Left renal pelvis (tissue), 4 donors: ENCODE data around the gene RPL35. TPM values are rescaled to one million over a fixed set of nuclear protein-coding genes. Genes with fewer than 3 reads are reported as not detected.

Experiments used
- DNase-seq, 4 donors: peaks; one replicate each; pipeline ENCODE4 v3.0.0-alpha.2; 2013; ENCODE audit warnings: low read depth in 4 of 4, low spot score in 3 of 4
- polyA plus RNA-seq, 4 donors: library from polyadenylated mRNA; unstranded; fragments of 120-200 nt; gene quantifications; one replicate each; pipeline ENCODE4 v1.2.1, GENCODE V29; 2013; ENCODE audit not compliant: insufficient read length in 4 of 4

RPL35 gene
- polyA plus RNA-seq, 4 donors: 758 to 1,072 (median 879) TPM

DNA sequence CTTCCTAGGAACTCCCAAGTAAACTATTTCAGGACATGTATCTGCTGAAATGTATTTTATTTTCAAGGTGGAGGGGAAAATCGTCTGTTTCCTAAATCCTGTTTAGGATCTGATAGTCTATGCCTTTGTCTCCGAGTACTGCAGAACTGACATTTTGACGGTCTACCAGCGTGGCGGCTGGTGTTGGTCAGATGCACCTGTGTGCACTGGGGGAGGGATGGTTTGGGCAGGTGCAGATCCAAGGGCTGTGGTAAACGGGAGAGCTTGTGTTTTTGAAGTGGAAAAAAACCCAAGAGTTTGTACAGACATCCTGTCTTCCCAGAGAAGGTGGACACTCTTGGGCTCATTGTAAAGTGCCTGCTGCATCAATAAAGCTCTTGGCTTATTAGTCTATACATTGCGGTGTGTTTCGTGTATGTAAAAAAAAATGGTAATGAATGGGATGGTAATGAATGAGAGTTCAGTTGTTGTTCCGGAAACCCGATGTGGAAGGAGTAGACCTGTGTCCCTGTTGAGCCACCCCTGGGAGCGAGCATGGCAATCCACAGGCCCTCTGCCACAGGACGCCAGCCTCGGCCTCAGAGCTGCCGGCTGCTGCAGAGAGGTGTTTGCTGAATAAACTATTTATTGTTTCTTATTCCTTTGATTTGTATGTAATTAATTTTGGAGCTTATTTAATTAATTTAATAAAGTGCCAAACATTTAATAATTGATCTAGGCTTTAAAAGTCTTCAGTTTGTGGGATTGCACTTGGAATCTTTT, 15.4 kb upstream of the RPL35 start:
- no peak for DNase-seq

DNA sequence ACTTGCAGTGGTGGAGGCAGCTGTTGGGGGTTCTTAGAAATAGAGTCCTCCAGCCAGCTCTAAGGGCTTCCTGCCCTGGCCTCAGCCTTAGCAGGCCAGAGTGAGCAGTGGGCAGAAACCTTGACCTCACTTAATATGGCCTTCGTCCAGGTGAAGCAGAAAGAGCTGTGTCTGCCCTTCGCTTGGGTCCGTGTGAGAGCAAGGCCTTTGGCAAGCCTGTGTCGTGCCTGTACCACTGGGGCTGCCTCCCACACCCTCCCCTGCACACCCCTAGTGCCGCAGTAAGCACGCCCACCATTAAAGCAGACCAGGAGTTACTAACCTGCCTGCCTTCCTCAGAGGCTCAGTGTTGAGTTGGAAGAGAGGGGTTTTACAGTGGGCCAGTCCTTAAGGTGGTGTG, 13.7 kb upstream of the RPL35 start:
- DNase-seq: no peak

DNA sequence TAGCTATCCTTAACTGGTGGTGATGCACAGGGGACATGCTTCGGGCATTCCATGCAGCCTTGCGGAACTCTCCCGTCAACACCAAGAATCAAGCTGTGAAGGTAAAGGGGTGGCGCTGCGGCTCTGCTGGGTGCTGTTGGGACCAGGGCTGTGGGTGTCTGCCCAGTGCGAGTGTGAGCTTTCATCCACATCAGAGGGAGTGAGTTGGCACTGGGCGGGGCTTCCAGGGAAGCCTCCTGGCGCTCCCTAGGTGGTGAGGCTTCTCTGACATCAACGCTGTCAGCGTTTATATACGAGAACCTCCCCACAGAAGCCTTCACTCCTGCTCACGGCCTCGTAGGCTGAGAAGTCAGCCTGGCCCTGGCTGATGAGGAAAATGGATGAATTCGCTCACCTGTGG, 11.9 kb upstream of the RPL35 start:
- DNase-seq: no peak

DNA sequence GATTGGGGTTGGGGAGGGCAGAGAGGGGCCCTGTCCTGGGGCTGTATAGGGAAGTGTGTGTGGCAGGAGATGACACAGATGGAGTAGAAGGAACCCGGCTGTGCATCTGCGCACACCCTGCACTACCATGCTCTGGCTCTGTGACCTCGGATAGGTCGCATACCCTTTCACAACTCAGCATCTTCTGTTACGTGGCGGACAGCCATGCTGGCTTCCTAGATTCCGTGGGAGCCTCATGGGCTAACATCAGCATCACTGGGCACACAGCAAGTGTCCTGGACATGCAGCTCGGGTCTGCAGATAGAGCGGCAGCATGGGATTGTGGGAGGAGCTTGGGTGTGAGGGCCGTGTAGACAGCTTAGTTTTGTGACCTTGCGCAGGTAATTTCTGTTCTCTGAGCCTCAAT, 9.4 kb upstream of the RPL35 start:
- no peak for DNase-seq

DNA sequence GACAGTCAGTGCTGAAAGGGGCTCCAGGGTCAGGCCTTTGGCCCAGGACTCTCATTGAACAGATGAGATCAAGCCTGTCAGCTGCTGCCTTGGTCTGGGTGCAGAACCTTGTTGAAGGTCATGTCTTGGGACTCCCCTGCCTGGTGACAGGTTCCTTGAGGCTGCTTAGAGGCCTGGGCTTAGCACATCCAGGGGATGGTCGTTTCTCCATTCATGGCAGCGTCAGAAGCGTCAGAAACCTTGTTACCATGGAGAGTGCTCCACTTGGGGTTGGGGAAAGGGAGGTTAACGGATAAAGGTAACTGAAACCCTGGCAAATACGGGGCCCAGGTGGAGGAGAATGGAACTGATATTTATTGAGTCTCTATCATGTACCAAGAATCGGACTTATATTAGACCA, 9.0 kb upstream of the RPL35 start:
- no peak for DNase-seq

DNA sequence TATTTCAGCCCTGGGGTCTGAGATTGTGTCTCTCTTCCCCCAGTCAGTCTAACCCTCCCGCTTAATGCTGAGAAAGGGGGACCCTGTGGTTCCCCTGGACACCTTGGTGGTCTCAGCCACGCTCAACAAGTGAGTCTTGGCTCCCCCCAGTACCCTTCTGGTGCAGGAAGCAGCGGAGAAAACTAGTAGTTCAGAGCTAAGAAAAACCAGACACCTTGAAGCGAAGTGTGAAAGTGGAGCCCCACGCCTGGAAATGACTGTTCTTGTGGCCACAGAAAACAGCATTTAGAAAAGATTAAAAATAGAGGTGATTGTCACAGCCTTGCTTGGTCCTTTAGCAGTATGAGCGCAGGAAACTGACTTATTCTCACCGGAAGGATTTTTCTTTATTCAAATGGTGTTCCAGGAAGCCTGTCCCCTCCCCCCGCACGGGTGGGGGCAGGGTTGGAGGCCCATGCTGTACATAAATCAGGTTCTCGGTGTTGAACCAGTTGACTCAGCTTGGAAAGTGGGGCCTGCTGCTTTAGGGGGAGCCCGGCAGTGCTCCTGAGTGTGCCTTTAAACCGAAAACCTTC, 8.3 kb upstream of the RPL35 start:
- no peak for DNase-seq

DNA sequence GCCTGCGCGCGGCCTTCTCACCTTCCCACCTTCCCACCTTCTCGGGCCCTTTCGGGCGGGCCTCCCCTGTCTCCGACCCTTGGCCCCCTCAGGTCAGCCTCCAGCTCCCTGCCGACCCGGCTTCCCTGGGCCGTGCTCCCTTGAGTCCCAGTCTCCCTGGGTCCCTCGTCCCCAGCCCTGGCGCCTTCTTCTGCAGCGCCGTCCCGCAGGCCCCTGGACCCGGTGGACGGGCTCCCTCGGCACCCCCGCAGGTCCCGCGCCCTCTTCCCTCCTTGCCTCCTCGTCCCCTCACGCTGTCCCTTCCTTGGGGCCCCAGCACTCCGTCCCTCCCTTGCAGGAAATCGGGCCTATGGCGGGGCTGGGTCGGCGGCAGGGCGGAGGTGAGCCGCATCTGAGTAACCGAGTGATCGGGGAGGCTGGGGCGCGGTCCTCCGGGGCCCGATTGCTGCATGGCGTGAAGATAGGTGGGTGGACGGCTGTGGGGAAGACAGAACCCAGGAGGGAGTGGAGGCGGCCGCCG, 7.8 kb upstream of the RPL35 start:
- no peak for DNase-seq

DNA sequence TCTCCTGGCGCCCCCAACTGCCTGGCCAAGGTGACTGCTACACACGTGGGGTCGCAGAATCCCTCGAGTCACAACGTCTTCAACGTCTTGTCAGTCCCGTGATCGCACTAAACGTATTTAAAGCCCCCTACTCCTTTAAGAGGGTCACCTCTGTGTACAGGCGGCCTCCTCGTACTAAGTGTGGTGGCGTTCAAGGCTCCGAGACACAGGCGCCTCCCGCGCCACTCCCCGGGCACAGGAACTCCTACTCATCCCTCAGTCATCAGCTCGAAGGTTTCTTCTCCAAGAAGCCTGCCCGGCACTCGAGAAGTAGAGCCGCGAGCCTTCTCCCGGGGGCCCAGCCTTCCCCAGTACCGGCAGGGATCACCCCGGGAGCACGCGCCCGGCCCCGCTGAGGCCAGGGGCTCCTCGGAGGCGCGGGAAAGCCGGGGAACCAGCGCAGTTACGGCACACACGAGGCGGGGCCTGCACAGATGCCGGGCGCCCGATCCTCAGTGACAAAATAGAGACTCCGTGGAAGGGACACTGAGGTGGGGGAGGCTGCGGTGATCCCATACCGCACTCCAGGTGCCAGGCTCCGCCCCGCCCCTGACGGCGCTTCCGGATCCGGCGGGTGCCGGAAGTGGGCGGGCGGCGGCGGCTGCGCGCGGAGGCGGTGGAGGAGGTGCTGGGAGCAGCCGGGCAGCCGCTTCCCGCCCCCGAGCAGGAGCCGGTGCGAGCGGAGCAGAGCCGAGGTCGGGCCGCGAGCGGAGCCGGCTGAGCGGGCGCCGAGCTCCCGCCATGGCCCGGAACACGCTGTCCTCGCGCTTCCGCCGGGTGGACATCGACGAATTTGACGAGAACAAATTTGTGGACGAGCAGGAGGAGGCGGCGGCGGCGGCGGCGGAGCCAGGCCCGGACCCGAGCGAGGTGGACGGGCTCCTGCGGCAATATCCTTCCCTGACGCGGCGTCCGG, 7.0 kb upstream of the RPL35 start:
- DNase-seq: peak in 2 of 4 donors; percentile 63 to 66

DNA sequence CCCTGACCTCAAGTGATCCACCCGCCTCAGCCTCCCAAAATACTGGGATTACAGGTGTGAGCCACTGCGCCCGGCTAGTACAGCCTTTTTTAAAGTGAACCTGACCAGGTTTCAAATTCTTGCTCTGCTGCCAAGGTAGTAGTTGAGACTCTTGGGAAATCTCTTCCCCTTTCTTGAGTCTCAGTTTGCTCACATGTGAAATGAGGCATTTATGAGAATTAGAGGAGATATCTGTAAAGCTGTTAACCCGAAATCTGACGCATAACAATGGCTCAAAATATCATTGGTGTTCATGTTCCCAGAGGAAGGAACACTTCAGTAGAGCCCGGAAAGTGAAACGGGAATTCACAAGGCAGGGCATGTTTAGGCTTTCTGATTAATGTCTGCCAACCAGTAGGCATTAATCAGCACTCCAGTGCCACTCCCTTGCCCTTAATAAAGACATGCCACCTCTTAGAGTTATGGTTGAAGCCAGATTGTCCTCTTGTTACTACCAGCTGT, 1.7 kb upstream of the RPL35 start:
- DNase-seq: no peak

DNA sequence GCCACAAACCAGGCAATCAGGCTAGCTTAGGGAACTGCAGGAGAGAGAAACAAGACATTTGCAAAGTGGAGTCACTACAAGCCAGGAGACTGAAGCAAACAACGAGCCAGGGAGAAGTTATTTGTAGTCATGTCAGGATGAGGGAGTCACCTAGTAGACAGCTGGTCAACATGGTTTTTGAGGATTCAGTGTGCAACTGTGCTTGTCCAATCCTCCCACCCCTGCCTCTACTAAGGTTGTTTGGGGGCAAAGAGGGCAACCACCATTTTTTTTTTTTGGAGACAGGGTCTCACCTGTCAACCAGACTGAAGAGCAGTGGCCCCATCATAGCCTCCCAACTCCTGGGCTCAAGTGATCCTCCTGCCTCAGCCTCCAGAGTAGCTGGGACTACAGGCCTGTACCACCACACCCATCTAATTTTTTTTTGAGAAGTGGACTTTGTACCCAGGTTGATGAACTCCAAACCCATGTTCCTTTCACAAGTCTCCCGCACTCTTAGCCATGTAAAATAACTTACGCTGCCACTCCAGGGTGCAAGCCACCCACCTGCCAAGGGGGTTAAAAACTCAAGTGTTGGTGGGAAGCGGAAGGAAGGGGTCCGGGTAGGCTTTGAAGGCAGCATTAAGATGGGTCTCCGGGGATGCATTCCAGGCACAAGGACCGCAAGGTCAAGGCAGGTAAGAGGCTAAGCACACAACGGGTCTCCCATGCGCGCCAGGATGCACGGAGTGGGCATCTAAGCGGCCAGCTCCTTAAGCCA, 995 bp downstream of the RPL35 start:
- no peak for DNase-seq

DNA sequence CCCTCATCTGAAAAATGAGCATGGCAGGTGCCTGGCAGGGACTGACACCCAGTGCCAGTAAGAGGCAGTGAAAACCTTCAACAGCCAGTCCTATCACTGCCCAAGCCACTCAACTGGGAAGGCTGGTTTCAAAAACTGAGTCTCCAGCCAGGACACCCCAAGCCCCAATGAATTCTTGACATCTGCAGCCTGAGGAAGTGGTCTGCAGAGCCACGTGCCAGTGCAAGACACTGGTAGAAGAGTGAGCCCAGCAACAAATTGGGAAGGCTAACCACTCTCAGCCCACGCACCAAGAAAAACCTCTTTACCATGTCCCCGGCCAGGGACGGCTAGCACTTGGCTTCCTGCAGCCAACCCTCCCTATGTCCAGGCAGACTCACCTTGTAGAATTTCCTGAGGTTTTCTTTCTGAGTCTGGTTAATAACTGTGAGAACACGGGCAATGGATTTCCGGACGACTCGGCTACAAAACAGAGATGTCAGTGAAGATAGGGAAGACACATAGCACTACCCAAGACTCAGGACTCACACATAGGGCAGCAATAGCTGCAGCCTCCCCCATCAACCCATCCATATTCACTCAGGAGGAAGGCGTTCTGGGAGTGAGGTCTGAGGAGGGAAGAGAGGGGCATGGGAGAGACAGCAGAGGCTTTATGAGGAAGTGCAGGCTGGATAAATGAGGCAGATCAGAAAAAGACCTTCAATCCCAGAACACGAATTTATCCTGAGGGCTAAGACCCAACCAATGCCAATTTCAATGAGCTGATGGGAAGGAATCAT, 1.8 kb downstream of the RPL35 start:
- DNase-seq: no peak

DNA sequence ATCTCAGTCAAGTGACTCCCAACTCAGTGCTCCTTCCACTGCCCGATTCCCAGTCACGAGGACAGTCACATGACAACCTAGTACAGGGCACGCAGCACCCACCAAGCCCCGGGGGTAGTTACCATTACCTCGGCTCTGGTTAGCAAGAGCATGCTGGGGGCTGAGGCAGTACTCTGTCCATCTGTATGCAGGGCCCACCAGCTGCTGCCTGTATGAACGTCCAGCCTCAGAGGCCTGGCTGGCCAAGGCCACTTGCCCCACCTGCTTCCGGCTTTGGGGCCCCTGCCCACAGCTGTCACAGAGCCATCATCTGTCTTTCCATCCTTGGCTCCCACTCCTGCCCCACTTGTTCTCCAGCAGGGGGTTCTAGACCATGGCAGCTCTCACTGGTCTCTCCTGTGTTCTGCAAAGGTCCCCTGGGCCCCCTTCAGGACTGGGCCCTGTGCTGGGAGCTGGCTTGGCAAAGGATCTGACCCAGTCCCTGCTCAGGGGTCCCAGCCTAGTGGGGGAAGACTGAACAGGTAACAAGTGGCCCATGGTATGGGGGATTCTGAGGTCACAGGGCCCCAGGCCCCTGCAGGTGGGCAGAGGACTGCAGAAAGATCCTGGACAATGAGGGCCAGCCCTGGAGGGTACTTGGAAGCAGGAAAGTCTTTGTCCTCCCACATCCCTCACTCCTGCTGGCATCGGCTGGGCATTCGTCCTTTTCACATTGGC, 3.3 kb downstream of the RPL35 start:
- no peak for DNase-seq

DNA sequence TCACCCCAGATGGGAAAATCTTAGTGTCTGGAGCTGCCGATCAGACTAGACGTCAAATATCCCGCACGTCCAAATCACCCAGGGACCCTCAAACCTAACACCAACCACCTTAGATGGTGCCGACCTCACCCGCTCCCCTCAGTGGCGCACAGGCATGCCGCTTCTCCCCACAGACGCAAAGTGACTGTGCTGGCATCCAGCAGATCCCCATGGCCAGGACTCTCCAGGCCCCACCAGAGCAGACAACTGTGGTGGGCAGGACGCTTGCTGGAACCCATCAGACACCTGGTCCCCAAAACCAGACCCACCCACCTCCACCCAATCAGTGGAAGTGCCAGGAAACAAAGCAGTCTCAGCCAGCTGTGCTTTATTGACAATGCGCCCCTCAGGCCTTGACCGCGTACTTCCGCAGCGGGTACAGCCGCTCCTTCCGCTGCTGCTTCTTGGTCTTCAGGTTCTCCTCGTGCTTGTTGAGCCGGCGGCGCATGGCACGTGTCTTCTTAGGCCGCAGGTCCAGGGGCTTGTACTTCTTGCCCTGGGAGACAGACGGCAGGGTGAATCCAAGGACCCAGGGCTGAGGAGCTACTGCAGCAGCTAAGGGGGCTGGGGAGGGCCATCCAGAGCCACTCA, 4.1 kb downstream of the RPL35 start:
- no peak for DNase-seq

DNA sequence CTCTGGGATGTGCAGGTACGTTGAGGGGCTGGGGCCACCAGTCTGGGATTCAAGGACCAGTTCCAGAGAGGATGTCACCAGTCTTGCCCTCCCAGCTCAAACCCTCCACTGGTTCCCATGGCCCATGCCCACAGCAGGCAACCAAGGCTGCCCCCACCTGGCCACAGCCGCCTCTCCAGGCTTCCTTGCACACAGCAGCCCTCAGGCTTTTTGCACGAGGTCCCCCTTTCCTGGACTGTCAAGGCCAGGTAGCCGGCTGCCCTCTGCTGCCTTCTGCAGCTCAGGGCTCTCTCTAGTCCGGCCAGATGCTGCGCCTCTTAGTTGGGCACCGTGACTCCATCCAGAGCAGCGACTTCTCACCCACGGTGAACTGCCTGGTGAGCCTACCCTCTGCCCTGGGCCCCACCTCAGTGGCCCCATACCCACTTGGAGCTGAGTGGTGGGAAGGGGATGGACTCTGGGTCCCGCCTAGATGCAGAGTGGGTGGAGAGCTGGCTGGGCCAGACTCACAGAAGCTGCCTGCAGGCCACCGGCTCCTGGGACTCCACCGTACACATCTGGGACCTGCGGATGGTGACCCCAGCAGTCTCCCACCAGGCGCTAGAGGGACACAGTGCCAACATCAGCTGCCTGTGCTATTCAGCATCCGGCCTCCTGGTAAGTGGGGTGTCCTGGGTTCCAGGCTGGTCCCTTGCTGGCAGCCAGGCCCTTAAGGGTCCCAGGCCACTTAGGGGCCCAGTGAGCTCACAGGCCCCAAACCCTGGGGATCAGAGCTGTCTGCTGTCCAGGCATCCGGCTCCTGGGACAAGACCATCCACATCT, 5.6 kb downstream of the RPL35 start:
- no peak for DNase-seq

DNA sequence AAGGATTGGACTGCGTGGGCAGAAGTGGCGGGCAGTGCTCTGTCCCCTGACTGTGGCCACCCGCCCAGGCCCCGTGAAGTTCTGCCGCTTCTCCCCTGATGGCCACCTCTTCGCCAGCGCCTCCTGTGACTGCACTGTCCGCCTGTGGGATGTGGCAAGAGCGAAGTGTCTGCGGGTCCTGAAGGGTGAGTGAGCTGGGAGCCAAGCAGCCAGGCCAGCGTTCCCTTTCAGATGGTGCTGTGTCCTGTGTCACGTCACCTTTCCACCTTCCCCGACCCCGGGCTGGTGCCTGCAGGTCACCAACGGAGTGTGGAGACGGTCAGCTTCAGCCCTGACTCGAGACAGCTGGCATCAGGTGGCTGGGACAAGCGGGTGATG, 6.2 kb downstream of the RPL35 start:
- no peak for DNase-seq

DNA sequence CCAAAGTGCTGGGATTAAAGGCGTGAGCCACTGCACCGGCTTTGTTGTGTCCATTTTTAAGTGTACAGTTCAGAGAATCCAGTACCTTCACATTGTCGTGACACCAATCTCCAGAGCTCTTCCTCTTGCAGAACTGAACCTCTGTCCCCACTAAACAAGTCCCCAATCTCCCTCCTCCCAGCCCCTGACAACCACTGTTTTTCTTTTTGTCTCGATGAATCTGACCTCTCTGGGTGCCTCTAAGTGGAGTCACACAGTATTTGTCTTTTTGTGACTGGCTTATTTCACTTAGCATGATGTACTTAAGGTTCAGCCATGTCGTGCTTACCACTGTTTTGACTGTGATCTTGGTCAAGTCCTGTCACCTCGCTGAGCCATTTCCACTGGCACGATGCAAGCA, 6.9 kb downstream of the RPL35 start:
- no peak for DNase-seq

DNA sequence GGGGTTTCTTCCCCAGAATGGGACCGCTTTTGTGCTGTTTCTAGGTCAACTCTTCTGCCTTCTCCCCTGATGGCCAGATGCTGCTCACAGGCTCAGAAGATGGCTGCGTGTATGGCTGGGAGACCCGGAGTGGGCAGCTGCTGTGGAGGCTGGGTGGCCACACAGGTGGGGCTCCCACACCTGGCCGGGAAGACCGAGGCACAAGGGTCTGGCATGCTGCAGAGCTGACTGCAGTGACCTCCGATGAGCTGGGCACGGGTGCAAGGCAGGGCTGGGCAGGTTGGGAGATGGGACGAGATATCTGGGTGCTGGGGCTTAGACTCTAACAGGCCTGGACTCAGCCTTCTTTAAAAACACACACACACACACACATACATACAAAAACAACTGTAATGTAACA, 7.6 kb downstream of the RPL35 start:
- DNase-seq: no peak
